ENCODE results near the gene CIAO2B. TPM values are rescaled to one million over a fixed set of nuclear protein-coding genes. Genes with fewer than 3 reads are reported as not detected.

Gene CIAO2B
- total and polyA plus RNA-seq, 2 donors (not counting 3 experiments of a cell fraction or from before 2014, with no cell fraction given) = 78.7 to 314 TPM

GRCh38 chr16:66882702-66883101 is 51.5 kb downstream of the CIAO2B start:
- dilution Hi-C loops (cut with MboI; ENCODE audit: extremely low pct_ligation_motif_present, low sequenced_read_pairs) (no loop called here), intact Hi-C loops (cut with micrococcal nuclease) (no loop called here)
- H3K4me3 ChIP-seq (replicated peaks in 1 of 3; ENCODE audit: insufficient read depth in 1 of 3, low read depth in 1 of 3, low read length in 3 of 3) = no peak overlapping the region
- DNase-seq (ENCODE audit: low read depth, low spot score) (no peak), FAIRE-seq (no peak)
- peaks cover 3 to 9% of the 10 kb centered on the region in 2 experiments for H3K36me3 ChIP-seq (ENCODE audit: control insufficient read depth in 2 of 2, extremely low read depth in 1 of 2, insufficient read depth in 2 of 2, low read length in 2 of 2)
- BruUV-seq (replicated peaks) = no TSS peak
- no peaks in the 10 kb centered on the region for H3K9me1 ChIP-seq (replicated peaks; ENCODE audit: control insufficient read depth, extremely low read depth, insufficient read depth, low read length)
- H3K4me2 ChIP-seq (ENCODE audit: insufficient read depth, low read length) = no peak overlapping the region
- H3K27ac ChIP-seq (ENCODE audit: insufficient read depth, low read depth, low read length) = no peak overlapping the region
- POLR2A ChIA-PET = no interaction called here
- no peaks in the 10 kb centered on the region for H3K9me3 ChIP-seq (replicated peaks; ENCODE audit: control insufficient read depth, insufficient read depth, low read length)
- H4K20me1 ChIP-seq (replicated peaks; ENCODE audit: control insufficient read depth, extremely low read depth, insufficient read depth, low read length) = peaks cover 4% of the 10 kb centered on the region
- CTCF ChIA-PET = interaction anchor here (1.6 to 3.4 kb wide), 5 partner anchors 10 to 79 kb away, joined by 3 to 18 read pairs (median 16); partner anchors contain the start of gene CES3
- H2AFZ ChIP-seq (ENCODE audit: low read depth, low read length) = no peak overlapping the region
- no peaks in the 10 kb centered on the region for H3K27me3 ChIP-seq (ENCODE audit: control insufficient read depth in 2 of 2, insufficient read depth in 2 of 2, low read length in 2 of 2)
- TF ChIP-seq MYC (IDR thresholded peaks at IDR 0.05; ENCODE audit: low read depth, low read length) = no peak
- no peak for TF ChIP-seq POLR2AphosphoS5 (IDR thresholded peaks at IDR 0.05; ENCODE audit: insufficient read depth, low read depth, low read length)
- TF ChIP-seq POLR2A (IDR thresholded peaks at IDR 0.05; ENCODE audit: low read depth, low read length) = no peak
- TF ChIP-seq FOS (IDR thresholded peaks at IDR 0.05; ENCODE audit: borderline replicate concordance, insufficient read depth, low read length) = no peak
- no peak for TF ChIP-seq JUN (IDR thresholded peaks at IDR 0.05; ENCODE audit: borderline replicate concordance, insufficient read depth, insufficient read length, low read depth)
- TF ChIP-seq GATA2 (IDR thresholded peaks at IDR 0.05; ENCODE audit: insufficient read depth, insufficient read length, low read depth, low read length) = no peak
- TF ChIP-seq CTCF (IDR thresholded peaks at IDR 0.05; ENCODE audit: extremely low read depth in 1 of 2, insufficient read depth in 1 of 2, low read depth in 1 of 2, low read length in 2 of 2) = no peak
- no peak for TF ChIP-seq EZH2 (IDR thresholded peaks at IDR 0.05; ENCODE audit: borderline replicate concordance, low read depth, low read length, severe bottlenecking)
- TF ChIP-seq MAX (IDR thresholded peaks at IDR 0.05; ENCODE audit: insufficient read depth, insufficient read length) = no peak
- no peaks in the 10 kb centered on the region for H3K79me2 ChIP-seq (ENCODE audit: control insufficient read depth, insufficient read depth, low read length)
- peaks cover 7% of the 10 kb centered on the region for H3K4me1 ChIP-seq (ENCODE audit: control insufficient read depth, extremely low read depth, insufficient read depth, low read length)
- H3K9ac ChIP-seq (replicated peaks; ENCODE audit: extremely low read depth, insufficient read depth, low read length) = no peak overlapping the region

Other genes starting within 250 kb of the CIAO2B start
- 8.5 and 9.0 TPM in 2 replicates for gene CMTM4, start 237.7 kb downstream of the CIAO2B start, total RNA-seq
- gene CMTM4, start 237.7 kb downstream of the CIAO2B start, polyA plus RNA-seq = 7.1 and 10.7 TPM in 2 replicates
- 156 and 159 TPM in 2 replicates for gene DYNC1LI2, start 182.8 kb downstream of the CIAO2B start, total RNA-seq
- 51.2 and 110 TPM in 2 replicates for gene DYNC1LI2, start 182.8 kb downstream of the CIAO2B start, polyA plus RNA-seq
- gene TERB1, start 132.8 kb downstream of the CIAO2B start, total RNA-seq = not detected in 2 replicates
- gene TERB1, start 132.8 kb downstream of the CIAO2B start, polyA plus RNA-seq = not detected in 2 replicates
- 64.3 and 67.6 TPM in 2 replicates for gene NAE1, start 103.4 kb downstream of the CIAO2B start, total RNA-seq
- gene NAE1, start 103.4 kb downstream of the CIAO2B start, polyA plus RNA-seq = 18.2 and 23.6 TPM in 2 replicates
- not detected in 2 replicates for gene CA7, start 90.0 kb downstream of the CIAO2B start, total RNA-seq
- gene CA7, start 90.0 kb downstream of the CIAO2B start, polyA plus RNA-seq = not detected in 2 replicates
- 9.3 and 9.5 TPM in 2 replicates for gene PDP2, start 53.9 kb downstream of the CIAO2B start, total RNA-seq
- 4.1 and 4.4 TPM in 2 replicates for gene PDP2, start 53.9 kb downstream of the CIAO2B start, polyA plus RNA-seq
- gene CDH16, start 15.5 kb downstream of the CIAO2B start, total RNA-seq = not detected in 2 replicates
- gene CDH16, start 15.5 kb downstream of the CIAO2B start, polyA plus RNA-seq = not detected in 2 replicates
- gene RRAD, start 8.9 kb downstream of the CIAO2B start, total RNA-seq = 0.22 and 0.46 TPM in 2 replicates
- 0.48 and 0.60 TPM in 2 replicates for gene RRAD, start 8.9 kb downstream of the CIAO2B start, polyA plus RNA-seq
- 24.5 and 28.8 TPM in 2 replicates for gene CES2, start 1.1 kb upstream of the CIAO2B start, total RNA-seq
- 19.1 and 19.6 TPM in 2 replicates for gene CES2, start 1.1 kb upstream of the CIAO2B start, polyA plus RNA-seq
- gene CES3, start 26.9 kb upstream of the CIAO2B start, total RNA-seq = not detected in 2 replicates
- 0.10 and 0.13 TPM in 2 replicates for gene CES3, start 26.9 kb upstream of the CIAO2B start, polyA plus RNA-seq
- 3.9 and 5.4 TPM in 2 replicates for gene CES4A, start 54.2 kb upstream of the CIAO2B start, total RNA-seq
- 13.3 and 16.4 TPM in 2 replicates for gene CES4A, start 54.2 kb upstream of the CIAO2B start, polyA plus RNA-seq
- 103 and 113 TPM in 2 replicates for gene CBFB, start 94.7 kb upstream of the CIAO2B start, total RNA-seq
- 22.0 and 27.8 TPM in 2 replicates for gene CBFB, start 94.7 kb upstream of the CIAO2B start, polyA plus RNA-seq
- 16.1 and 18.5 TPM in 2 replicates for gene PHAF1, start 175.5 kb upstream of the CIAO2B start, total RNA-seq
- gene PHAF1, start 175.5 kb upstream of the CIAO2B start, polyA plus RNA-seq = 21.1 and 21.9 TPM in 2 replicates
- gene B3GNT9, start 216.6 kb upstream of the CIAO2B start, total RNA-seq = 1.6 and 4.0 TPM in 2 replicates
- gene B3GNT9, start 216.6 kb upstream of the CIAO2B start, polyA plus RNA-seq = 6.4 and 6.8 TPM in 2 replicates
- gene TRADD, start 225.5 kb upstream of the CIAO2B start, total RNA-seq = 15.2 and 17.4 TPM in 2 replicates
- 22.6 and 23.3 TPM in 2 replicates for gene TRADD, start 225.5 kb upstream of the CIAO2B start, polyA plus RNA-seq
- gene FBXL8, start 225.6 kb upstream of the CIAO2B start, total RNA-seq = 5.4 and 7.0 TPM in 2 replicates
- gene FBXL8, start 225.6 kb upstream of the CIAO2B start, polyA plus RNA-seq = 7.4 and 12.8 TPM in 2 replicates
- gene HSF4, start 230.3 kb upstream of the CIAO2B start, total RNA-seq = 4.7 and 5.5 TPM in 2 replicates
- 4.8 and 7.9 TPM in 2 replicates for gene HSF4, start 230.3 kb upstream of the CIAO2B start, polyA plus RNA-seq
- gene NOL3, start 236.1 kb upstream of the CIAO2B start, total RNA-seq = 14.4 and 19.4 TPM in 2 replicates
- gene NOL3, start 236.1 kb upstream of the CIAO2B start, polyA plus RNA-seq = 16.0 and 19.2 TPM in 2 replicates
- gene MATCAP1, start 249.6 kb upstream of the CIAO2B start, total RNA-seq = 45.8 and 53.3 TPM in 2 replicates
- gene MATCAP1, start 249.6 kb upstream of the CIAO2B start, polyA plus RNA-seq = 44.5 and 49.0 TPM in 2 replicates